HCT116 (cell line): Measurements from ENCODE around the gene TTC24. TPM values are rescaled to one million over a fixed set of nuclear protein-coding genes. Genes with fewer than 3 reads are reported as not detected.

Experiments used
- ATAC-seq: fragments of 200-7000 bp; cut with Tn5 transposase; 2 replicates; pipeline ENCODE4 v1.9.1; 2020; ENCODE audit warnings: mild to moderate bottlenecking, moderate library complexity
- BruUV-seq: library from RNA; stranded (reverse); fragments of 400-500 nt; replicated peaks from 2 replicates; lab custom pipeline; 2021; lab: Mats Ljungman, UMichigan
- CTCF ChIA-PET: fragments of 300-600 bp; sonication (Branson Sonifier 250); formaldehyde crosslinking; loops from one replicate; lab custom pipeline; 2021; ENCODE audit warnings: antibody characterized with exemption; lab: Charles Lee
- POLR2A ChIA-PET: fragments of 300-600, 350-600 bp; sonication (Branson Sonifier 250); formaldehyde crosslinking; loops from one replicate; lab custom pipeline; 2021; ENCODE audit warnings: antibody characterized with exemption; lab: Charles Lee
- RAD21 ChIA-PET, 2 experiments: fragments of 300-600 bp; sonication (Branson Sonifier 250); formaldehyde crosslinking; loops; one replicate each; lab custom pipeline; 2023; ENCODE audit warnings: low total read pairs in 2 of 2; ENCODE audit not compliant: uncharacterized antibody in 2 of 2, unreplicated experiment in 2 of 2, low non-redundant PET in 1 of 2; lab: Charles Lee
- DNase-seq: peaks from one replicate; pipeline ENCODE4 v3.0.0-alpha.2; 2010; ENCODE audit warnings: low read depth, low spot score
- H2AFZ ChIP-seq: fragments of 200-600 bp; shearing (Covaris generic), sonication (generic); 2 replicates; pipeline ENCODE4 v1.6.1; 2017; ENCODE audit warnings: low read depth, mixed run types, mixed read lengths, antibody characterized with exemption, low read length; ENCODE audit not compliant: poor library complexity, severe bottlenecking
- H3K27ac ChIP-seq: 2 replicates; pipeline ENCODE4 v1.5.1; 2012; ENCODE audit warnings: low read depth, low read length
- H3K27me3 ChIP-seq: fragments of 200-600 bp; sonication (generic); 2 replicates; pipeline ENCODE4 v1.6.1; 2016; ENCODE audit warnings: mixed run types, low read length, mixed read lengths; ENCODE audit not compliant: insufficient read depth
- H3K36me3 ChIP-seq, 2 experiments: fragments of 200-500 bp in 1 of 2; fragments of 200-600 bp in 1 of 2; sonication (Bioruptor generic) in 1 of 2; sonication (generic) in 1 of 2; 2 replicates each; pipeline versions ENCODE4 v1.5.1 to v1.6.1; 2014 to 2016; ENCODE audit warnings: low read length in 2 of 2, inconsistent platforms in 1 of 2, mixed read lengths in 1 of 2, mixed run types in 1 of 2; ENCODE audit not compliant: insufficient read depth in 2 of 2, control insufficient read depth in 1 of 2
- H3K4me1 ChIP-seq, 2 experiments: fragments of 200-600 bp in 1 of 2; sonication (generic) in 1 of 2; 2 replicates each; pipeline versions ENCODE4 v1.5.1 to v1.6.1; 2012 to 2017; ENCODE audit warnings: low read length in 2 of 2, inconsistent platforms in 1 of 2, mild to moderate bottlenecking in 1 of 2, mixed read lengths in 1 of 2, mixed run types in 1 of 2, moderate library complexity in 1 of 2; ENCODE audit not compliant: insufficient read depth in 2 of 2, control insufficient read depth in 1 of 2
- H3K4me2 ChIP-seq: fragments of 200-600 bp; sonication (generic); 2 replicates; pipeline ENCODE4 v1.6.1; 2017; ENCODE audit warnings: mixed run types, low read length, mixed read lengths
- H3K4me3 ChIP-seq, 2 experiments: fragments of 200-600 bp in 1 of 2; sonication (generic) in 1 of 2; replicated peaks in 1 of 2; 2 replicates each; pipeline ENCODE4 v1.5.1; 2011 to 2016; ENCODE audit warnings: low read length in 2 of 2, control low read depth in 1 of 2, low read depth in 1 of 2, mild to moderate bottlenecking in 1 of 2, mixed read lengths in 1 of 2, mixed run types in 1 of 2
- H3K79me2 ChIP-seq: fragments of 200-600 bp; sonication (generic); 2 replicates; pipeline ENCODE4 v1.6.1; 2017; ENCODE audit warnings: mild to moderate bottlenecking, mixed run types, low read length, moderate library complexity, mixed read lengths; ENCODE audit not compliant: insufficient read depth
- H3K9ac ChIP-seq: fragments of 200-600 bp; sonication (generic); 2 replicates; pipeline ENCODE4 v1.6.1; 2016; ENCODE audit warnings: low read length, mixed read lengths
- H3K9me2 ChIP-seq: fragments of 200-600 bp; sonication (generic), shearing (Covaris generic); 2 replicates; pipeline ENCODE4 v1.6.1; 2017; ENCODE audit warnings: mixed run types, mild to moderate bottlenecking, moderate library complexity; ENCODE audit not compliant: insufficient read depth
- H3K9me3 ChIP-seq, 2 experiments: fragments of 200-500 bp in 1 of 2; fragments of 200-600 bp in 1 of 2; sonication (Bioruptor generic) in 1 of 2; sonication (generic) in 1 of 2; 2 replicates each; pipeline ENCODE4 v1.6.1; 2014 to 2017; ENCODE audit warnings: low read length in 2 of 2, mixed read lengths in 2 of 2, inconsistent platforms in 1 of 2, low read depth in 1 of 2, mild to moderate bottlenecking in 1 of 2, mixed run types in 1 of 2, moderate library complexity in 1 of 2; ENCODE audit not compliant: control insufficient read depth in 1 of 2, insufficient read depth in 1 of 2
- H4K20me1 ChIP-seq: fragments of 200-600 bp; sonication (generic), shearing (Covaris generic); 2 replicates; pipeline ENCODE4 v1.6.1; 2017; ENCODE audit warnings: mixed run types, mild to moderate bottlenecking, moderate library complexity; ENCODE audit not compliant: insufficient read depth
- ATF3 ChIP-seq: IDR thresholded peaks from 2 replicates; pipeline ENCODE4 v1.6.1; 2012
- CTCF ChIP-seq, 3 experiments: fragments of 200-600 bp in 1 of 3; sonication (generic) in 1 of 3; IDR thresholded peaks in 2 of 3; conservative IDR thresholded peaks in 1 of 3; 2 replicates each; pipeline ENCODE4 v1.5.1; 2012 to 2017; ENCODE audit warnings: low read depth in 2 of 3, low read length in 2 of 3, antibody characterized with exemption in 1 of 3, borderline replicate concordance in 1 of 3, control low read depth in 1 of 3, mild to moderate bottlenecking in 1 of 3, mixed read lengths in 1 of 3, mixed run types in 1 of 3, moderate library complexity in 1 of 3; ENCODE audit not compliant: insufficient read depth in 1 of 3
- ELF1 ChIP-seq: IDR thresholded peaks from 2 replicates; pipeline ENCODE4 v1.6.1; 2012; ENCODE audit warnings: low read depth, borderline replicate concordance
- MAX ChIP-seq: IDR thresholded peaks from 2 replicates; pipeline ENCODE4 v1.6.1; 2012
- SIN3A ChIP-seq: IDR thresholded peaks from 2 replicates; pipeline ENCODE4 v1.6.1; 2012; ENCODE audit warnings: low read depth
- SP1 ChIP-seq: IDR thresholded peaks from 2 replicates; pipeline ENCODE4 v1.6.1; 2012; ENCODE audit warnings: low read depth
- TCF7L2 ChIP-seq: IDR thresholded peaks from 2 replicates; pipeline ENCODE4 v1.7.0; 2011; ENCODE audit warnings: borderline replicate concordance, inconsistent platforms; ENCODE audit not compliant: insufficient read depth, insufficient read length; ENCODE audit errors: extremely low read depth
- ZNF274 ChIP-seq: fragments of 200-500 bp; sonication (Bioruptor generic); IDR thresholded peaks from 2 replicates; pipeline ENCODE4 v1.6.1; 2014; ENCODE audit warnings: mild to moderate bottlenecking, low read depth, low read length, inconsistent platforms
- intact Hi-C: fragments of 100-400 bp; cut with micrococcal nuclease; formaldehyde crosslinking; loops from 2 replicates; pipeline ENCODE4 v1.10.0; 2022
- total RNA-seq: library from RNA; stranded (reverse); gene quantifications from one replicate; pipeline ENCODE4 v1.2.1, GENCODE V29; 2021; ENCODE audit not compliant: unreplicated experiment

Gene TTC24
- total RNA-seq, 1 experiment from 2014 or later: not detected

- intact Hi-C loops: loop anchor here (5.0 kb wide), 1 partner anchor 39 kb away; no protein-coding TSS in a partner anchor
- H2AFZ ChIP-seq: no peak overlapping the region
- H3K27ac ChIP-seq: no peak overlapping the region
- H3K9ac ChIP-seq: no peak overlapping the region
- ChIA-PET RAD21 (no interaction called here), CTCF (no interaction called here), POLR2A (no interaction called here)
- no peaks in the 10 kb centered on the region for H3K27me3 ChIP-seq
- TF ChIP-seq ELF1 (no peak), MAX (no peak), ZNF274 (no peak), CTCF (IDR thresholded peaks at IDR 0.05 in 2 of 3, conservative IDR thresholded peaks at IDR 0.05 in 1 of 3; ENCODE audit: borderline replicate concordance in 1 of 3, insufficient read depth in 1 of 3, low read depth in 2 of 3, low read length in 2 of 3) (no peak), SP1 (no peak), ATF3 (no peak), TCF7L2 (no peak), SIN3A (no peak)
- no peaks in the 10 kb centered on the region for H3K79me2 ChIP-seq
- BruUV-seq: no TSS peak
- peaks cover 0 to 17% of the 10 kb centered on the region in 2 experiments; a peak in 2 of 4 replicates for H3K4me1 ChIP-seq
- H3K4me2 ChIP-seq: no peak overlapping the region
- H3K9me3 ChIP-seq: no peaks in the 10 kb centered on the region
- H3K36me3 ChIP-seq: peaks cover 15 to 18% of the 10 kb centered on the region in 2 experiments; a peak in 3 of 4 replicates
- no peaks in the 10 kb centered on the region for H4K20me1 ChIP-seq
- H3K4me3 ChIP-seq: no peak overlapping the region
- H3K9me2 ChIP-seq: no peaks in the 10 kb centered on the region
- DNase-seq (no peak), ATAC-seq (no peak)
Observed at GRCh38 chr1:156551066-156551643, 28.4 kb upstream of the TTC24 start.
